RWPE1 (cell line): ENCODE data around the gene C2CD4C.
"Not testable (repeated sequence)": the region's sequence is repeated elsewhere in the genome, so short reads cannot be mapped to it uniquely, and the experiment has no call there.

Experiments used
- CTCF ChIA-PET: fragments of 350-600 bp; sonication (Branson Sonifier 250); formaldehyde crosslinking; extraction: SDS; loops from one replicate; lab custom pipeline; 2021; lab: Yijun Ruan, JAX
- POLR2A ChIA-PET: fragments of 400-600 bp; formaldehyde crosslinking; extraction: SDS; loops from one replicate; lab custom pipeline; 2020; ENCODE audit warnings: antibody characterized with exemption; ENCODE audit not compliant: low non-redundant PET; lab: Yijun Ruan, JAX
- DNase-seq: peaks from one replicate; pipeline ENCODE4 v3.0.0; 2012; ENCODE audit warnings: low spot score
- H3K27ac ChIP-seq: fragments of 450-650 bp; 2 replicates; pipeline ENCODE4 v1.5.1; 2017
- CTCF ChIP-seq: fragments of 450-650 bp; conservative IDR thresholded peaks from 2 replicates; pipeline ENCODE4 v1.5.1; 2017; ENCODE audit warnings: low read depth, mild to moderate bottlenecking

C2CD4C gene

DNA sequence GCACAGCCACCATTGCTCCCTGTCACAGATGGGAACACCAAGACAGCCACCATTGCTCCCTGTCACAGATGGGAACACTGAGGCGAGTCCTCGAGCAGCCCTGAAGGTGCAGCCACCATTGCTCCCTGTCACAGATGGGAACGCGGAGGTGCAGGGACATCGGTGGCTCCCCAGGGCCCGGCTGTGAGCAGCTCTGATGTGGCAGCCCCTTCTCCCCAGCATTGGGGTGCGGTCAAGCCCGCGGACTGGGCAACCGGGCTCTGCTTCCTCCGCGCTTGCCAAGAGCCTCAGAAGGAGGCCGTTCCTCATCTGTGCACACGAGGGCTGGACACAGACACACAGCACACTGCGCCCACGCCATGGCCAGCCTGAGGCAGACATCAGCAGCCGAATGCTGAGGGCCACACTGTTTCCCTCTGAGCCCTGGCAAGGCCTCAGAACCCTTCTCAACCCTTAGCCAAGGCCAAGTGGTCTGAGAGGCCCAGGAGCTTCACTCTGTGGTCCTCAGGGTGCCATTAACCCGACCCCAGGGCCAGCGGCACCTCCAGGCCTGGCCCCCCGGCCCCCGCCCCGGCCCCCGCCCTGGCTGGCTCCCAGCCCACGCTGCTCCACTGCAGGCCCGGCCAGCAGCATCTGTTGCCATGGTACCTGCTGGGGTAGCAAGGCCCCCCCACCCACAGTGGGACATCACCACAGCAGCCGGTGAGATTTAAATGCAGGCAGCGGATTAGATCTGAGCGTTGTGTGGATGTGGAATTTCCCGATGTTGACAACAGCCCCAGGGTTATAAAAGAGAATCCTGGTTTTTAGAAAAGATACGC lies 18.4 kb downstream of the C2CD4C start:
- POLR2A ChIA-PET: no interaction called here
- TF ChIP-seq CTCF: no peak
- no peak overlapping the region for H3K27ac ChIP-seq
- CTCF ChIA-PET: no interaction called here
- DNase-seq: no peak

- TF ChIP-seq CTCF: no peak
- CTCF ChIA-PET: interaction anchor here (0.6 kb wide), 1 partner anchor 20 kb away, joined by 3 read pairs; no protein-coding TSS in a partner anchor
Observed at GRCh38 chr19:389935-390289, 19.0 kb downstream of the C2CD4C start.

GRCh38 chr19:389255-389934 lies 19.6 kb downstream of the C2CD4C start:
- ChIA-PET POLR2A (no interaction called here), CTCF (interaction anchor here (0.5 to 0.6 kb wide), 2 partner anchors 20 to 107 kb away, joined by 3 to 4 read pairs; partner anchors contain the start of gene MADCAM1)
- H3K27ac ChIP-seq: no peak overlapping the region
- TF ChIP-seq CTCF: no peak
- DNase-seq: no peak

More at GRCh38 chr19:389935-390289, 19.0 kb downstream of the C2CD4C start:
- DNase-seq: no peak
- POLR2A ChIA-PET: no interaction called here
- no peak overlapping the region for H3K27ac ChIP-seq

- TF ChIP-seq CTCF: no peak
- CTCF ChIA-PET: interaction anchor here (0.5 kb wide), 1 partner anchor 108 kb away, joined by 4 read pairs; the partner anchor contains the start of gene MADCAM1
- H3K27ac ChIP-seq: no peak overlapping the region
- POLR2A ChIA-PET: no interaction called here
- no peak for DNase-seq
Observed at GRCh38 chr19:388691-389090, 20.3 kb downstream of the C2CD4C start.

- ChIA-PET POLR2A (no interaction called here), CTCF (no interaction called here)
- no peak overlapping the region for H3K27ac ChIP-seq
- DNase-seq: no peak
- TF ChIP-seq CTCF: no peak
Observed at GRCh38 chr19:387777-388176, 21.2 kb downstream of the C2CD4C start.

GRCh38 chr19:386632-387301 lies 22.2 kb downstream of the C2CD4C start:
- H3K27ac ChIP-seq, DNase-seq, POLR2A ChIA-PET: not testable (repeated sequence)
- CTCF ChIA-PET: interaction anchor here (0.7 kb wide), 1 partner anchor 123 kb away, joined by 3 read pairs; no protein-coding TSS in a partner anchor

DNA sequence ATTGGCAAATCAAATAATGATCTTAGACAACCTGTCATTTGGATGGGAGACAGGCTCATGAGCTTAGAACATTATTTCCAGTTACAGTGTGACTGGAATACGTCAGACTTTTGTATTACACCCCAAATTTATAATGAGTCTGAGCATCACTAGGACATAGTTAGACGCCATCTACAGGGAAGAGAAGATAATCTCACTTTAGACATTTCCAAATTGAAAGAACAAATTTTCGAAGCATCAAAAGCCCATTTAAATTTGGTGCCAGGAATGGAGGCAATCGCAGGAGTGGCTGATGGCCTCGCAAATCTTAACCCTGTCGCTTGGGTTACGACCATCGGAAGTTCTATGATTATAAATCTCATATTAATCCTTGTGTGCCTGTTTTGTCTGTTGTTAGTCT lies 22.8 kb downstream of the C2CD4C start:
- H3K27ac ChIP-seq, POLR2A ChIA-PET, DNase-seq: not testable (repeated sequence)
- CTCF ChIA-PET: interaction anchor here (0.7 kb wide), 1 partner anchor 124 kb away, joined by 3 read pairs; no protein-coding TSS in a partner anchor
